Body of pancreas (tissue), 4 donors: ENCODE results near the gene SCN5A.

Experiments
- CTCF ChIP-seq, 7 experiments: fragments of 450-650 bp in 4 of 7; fragments of 200-600 bp in 3 of 7; sonication (generic) in 3 of 7; IDR thresholded peaks; one replicate each; pipeline ENCODE4 v1.5.1; 2016 to 2019; ENCODE audit warnings: antibody characterized with exemption in 7 of 7
- POLR2A ChIP-seq, 3 donors: fragments of 450-650 bp; IDR thresholded peaks; one replicate each; pipeline ENCODE4 v1.6.1; 2016; ENCODE audit warnings: antibody characterized with exemption in 3 of 3, mild to moderate bottlenecking in 2 of 3

GRCh38 chr3:38611866-38612265 lies 37.6 kb downstream of the SCN5A start:
- TF ChIP-seq CTCF (IDR thresholded peaks at IDR 0.05) = no peak
- no peak for TF ChIP-seq POLR2A (IDR thresholded peaks at IDR 0.05)
